B cell (primary cell): ENCODE measurements around the gene SDF2. TPM values are rescaled to one million over a fixed set of nuclear protein-coding genes. Genes with fewer than 3 reads are reported as not detected.

Experiments used
- ATAC-seq: fragments of 200-7000 bp; cut with Tn5 transposase; one replicate; pipeline ENCODE4 v1.10.0; 2021; ENCODE audit warnings: low read depth, mild to moderate bottlenecking, moderate number of reproducible peaks, moderate library complexity
- CTCF ChIA-PET: fragments of 350-600 bp; sonication (Branson Sonifier 250); formaldehyde crosslinking; loops from one replicate; lab custom pipeline; 2021; ENCODE audit warnings: antibody characterized with exemption, inconsistent platforms; lab: Charles Lee
- POLR2A ChIA-PET: fragments of 350-600 bp; sonication (Branson Sonifier 250); formaldehyde crosslinking; loops from one replicate; lab custom pipeline; 2021; ENCODE audit warnings: antibody characterized with exemption; lab: Charles Lee
- DNase-seq: peaks from one replicate; pipeline ENCODE4 v3.0.0; 2013
- H2AFZ ChIP-seq: 2 replicates; pipeline ENCODE4 v1.6.1; 2012; ENCODE audit warnings: mild to moderate bottlenecking, low read depth, low read length; ENCODE audit not compliant: insufficient read depth, poor library complexity, severe bottlenecking
- H3K27ac ChIP-seq, 2 donors: 1 replicate in 1 of 2; 2 replicates in 1 of 2; pipeline ENCODE4 v1.5.1; 2012 to 2013; ENCODE audit warnings: low read length in 2 of 2, mild to moderate bottlenecking in 2 of 2, moderate library complexity in 1 of 2
- H3K27me3 ChIP-seq, 4 experiments: fragments of 200-600 bp in 1 of 4; sonication (generic) in 1 of 4; replicated peaks in 1 of 4; 1 replicate in 2 of 4; 2 replicates in 2 of 4; pipeline versions ENCODE4 v1.6.1 to v1.7.0; 2013 to 2016; ENCODE audit warnings: low read length in 3 of 4, mild to moderate bottlenecking in 2 of 4, mixed read lengths in 1 of 4, moderate library complexity in 1 of 4; ENCODE audit not compliant: insufficient read depth in 4 of 4, control insufficient read depth in 3 of 4; ENCODE audit errors: control extremely low read depth in 1 of 4
- H3K36me3 ChIP-seq, 2 experiments: replicated peaks in 1 of 2; 1 replicate in 1 of 2; 2 replicates in 1 of 2; pipeline versions ENCODE4 v1.6.1 to v1.7.1; 2013; ENCODE audit warnings: low read length in 1 of 2; ENCODE audit not compliant: insufficient read depth in 2 of 2, control insufficient read depth in 1 of 2; ENCODE audit errors: control extremely low read depth in 1 of 2, extremely low read depth in 1 of 2
- H3K4me1 ChIP-seq, 2 donors: fragments of 200-600 bp in 1 of 2; sonication (generic) in 1 of 2; 1 replicate in 1 of 2; 2 replicates in 1 of 2; pipeline versions ENCODE4 v1.5.1 to v1.6.1; 2013 to 2017; ENCODE audit warnings: low read length in 2 of 2; ENCODE audit not compliant: control insufficient read depth in 2 of 2, insufficient read depth in 2 of 2
- H3K4me2 ChIP-seq: replicated peaks from 2 replicates; pipeline ENCODE3; 2012; ENCODE audit warnings: mild to moderate bottlenecking, low read depth, low read length; ENCODE audit not compliant: poor library complexity, severe bottlenecking
- H3K4me3 ChIP-seq, 5 experiments: fragments of 200-600 bp in 1 of 5; sonication (generic) in 1 of 5; 1 replicate in 3 of 5; 2 replicates in 2 of 5; pipeline versions ENCODE4 v1.5.1 to v1.7.0; 2011 to 2016; ENCODE audit warnings: low read length in 4 of 5, mild to moderate bottlenecking in 4 of 5, low read depth in 2 of 5, control low read depth in 1 of 5, moderate library complexity in 1 of 5; ENCODE audit not compliant: insufficient read depth in 1 of 5; ENCODE audit errors: control extremely low read depth in 1 of 5, extremely low read depth in 1 of 5
- H3K79me2 ChIP-seq: fragments of 200-600 bp; sonication (generic); one replicate; pipeline ENCODE4 v1.6.0; 2016; ENCODE audit warnings: low read length; ENCODE audit not compliant: control insufficient read depth, insufficient read depth
- H3K9ac ChIP-seq: fragments of 200-600 bp; sonication (generic); 2 replicates; pipeline ENCODE4 v1.6.1; 2017; ENCODE audit warnings: mild to moderate bottlenecking, low read length, moderate library complexity
- H3K9me3 ChIP-seq, 3 donors: one replicate each; pipeline versions ENCODE4 v1.6.1 to v1.7.1; 2013; ENCODE audit warnings: low read length in 2 of 3; ENCODE audit not compliant: control insufficient read depth in 2 of 3, insufficient read depth in 1 of 3; ENCODE audit errors: control extremely low read depth in 1 of 3
- H4K20me1 ChIP-seq: 2 replicates; pipeline ENCODE4 v1.6.0; 2012; ENCODE audit warnings: mild to moderate bottlenecking, low read length; ENCODE audit not compliant: insufficient read depth, control insufficient read depth, poor library complexity, severe bottlenecking
- H3K27ac Mint-ChIP-seq: one replicate; pipeline ENCODE4 v1.8.0; 2021; ENCODE audit warnings: mixed read lengths
- H3K27me3 Mint-ChIP-seq: one replicate; pipeline ENCODE4 v1.8.0; 2021; ENCODE audit warnings: mixed read lengths
- H3K4me1 Mint-ChIP-seq: one replicate; pipeline ENCODE4 v1.8.0; 2021; ENCODE audit warnings: mixed read lengths
- H3K4me3 Mint-ChIP-seq: one replicate; pipeline ENCODE4 v1.8.0; 2021; ENCODE audit warnings: mixed read lengths
- H3K9me3 Mint-ChIP-seq: one replicate; pipeline ENCODE4 v1.8.0; 2022; ENCODE audit warnings: mixed read lengths; ENCODE audit not compliant: insufficient read depth
- CTCF ChIP-seq: fragments of 200-600 bp; IDR thresholded peaks from one replicate; pipeline ENCODE4 v1.8.0; 2022; ENCODE audit warnings: antibody characterized with exemption, mild to moderate bottlenecking
- EZH2 ChIP-seq: IDR thresholded peaks from 2 replicates; pipeline ENCODE4 v1.6.1; 2012; ENCODE audit warnings: borderline replicate concordance, low read depth, mild to moderate bottlenecking, moderate library complexity, low read length; ENCODE audit not compliant: insufficient read depth, poor library complexity, severe bottlenecking
- WGBS: methylation state at CpG from one replicate; pipeline ENCODE4 v1.1.5; 2013; ENCODE audit warnings: missing lambda C conversion rate; ENCODE audit not compliant: insufficient coverage; 5-methylcytosine and 5-hydroxymethylcytosine counted together
- intact Hi-C: fragments of 100-400 bp; cut with micrococcal nuclease; formaldehyde crosslinking; loops from one replicate; pipeline ENCODE4 v1.10.0; 2022
- polyA plus RNA-seq: library from polyadenylated mRNA; depleted of rRNA; stranded (reverse); fragments of >200 nt; gene quantifications from 2 replicates; pipeline ENCODE4 v1.2.3, GENCODE V29; 2012
- total RNA-seq, 2 donors: library from RNA; stranded (reverse); fragments of 120-200 nt in 1 of 2; gene quantifications; 1 replicate in 1 of 2; 2 replicates in 1 of 2; pipeline versions ENCODE4 v1.2.3 to v1.2.4, GENCODE V29; 2013 to 2022

Gene SDF2
- total and polyA plus RNA-seq, 2 donors (not counting 1 experiment from before 2014, with no cell fraction given) = 32.6 to 40.4 TPM

DNA sequence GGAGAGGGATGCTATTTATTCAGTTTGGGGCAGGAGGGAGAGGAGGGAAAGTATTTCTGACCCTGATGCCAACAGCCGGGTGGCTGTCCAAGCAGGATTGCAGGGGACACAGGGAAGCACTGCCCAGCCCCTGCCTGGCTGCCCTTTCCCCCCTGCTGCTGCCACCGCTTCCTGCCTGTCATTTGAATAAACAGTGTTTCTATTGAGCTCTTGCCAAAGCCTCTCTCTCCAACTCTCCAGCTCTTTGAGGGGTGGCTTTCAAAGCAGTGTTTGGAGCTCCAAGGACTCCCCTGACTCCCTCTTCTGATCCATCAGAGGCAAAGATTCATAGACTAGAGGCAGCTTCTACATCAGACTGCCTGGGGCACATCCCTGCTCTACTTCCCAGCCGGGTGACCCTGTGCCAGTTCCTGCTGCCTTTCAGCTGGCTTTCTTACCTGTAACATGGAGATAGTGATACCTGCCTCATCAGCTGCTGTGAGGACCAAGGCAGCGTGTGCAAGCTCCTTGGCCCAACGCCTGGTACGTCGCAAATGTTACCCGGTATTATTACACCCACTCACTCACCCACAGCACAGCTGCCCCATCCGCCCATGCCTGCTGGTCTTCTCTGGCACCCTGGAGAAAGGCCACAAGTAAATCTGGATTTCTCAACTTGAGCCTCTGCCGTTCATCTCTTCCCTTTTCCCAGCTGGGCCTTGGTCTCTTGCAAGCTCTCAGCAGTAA is 40.5 kb upstream of the SDF2 start:
- no peaks in the 10 kb centered on the region for H3K79me2 ChIP-seq
- H3K4me3 ChIP-seq = no peak overlapping the region
- Mint-ChIP-seq H3K9me3 (no peaks in the 10 kb centered on the region), H3K4me3 (no peak overlapping the region), H3K27me3 (no peaks in the 10 kb centered on the region), H3K4me1 (no peaks in the 10 kb centered on the region), H3K27ac (peak overlapping the region; percentile 24)
- ChIA-PET CTCF (no interaction called here), POLR2A (interaction anchor here (1.0 kb wide), 1 partner anchor 9 kb away, joined by 3 read pairs; the partner anchor contains the start of gene PROCA1)
- no peaks in the 10 kb centered on the region for H4K20me1 ChIP-seq
- no peaks in the 10 kb centered on the region for H3K9me3 ChIP-seq
- H2AFZ ChIP-seq = no peak overlapping the region
- ATAC-seq (no peak), DNase-seq (no peak)
- H3K36me3 ChIP-seq = peaks cover 4 to 67% of the 10 kb centered on the region in 2 experiments
- TF ChIP-seq EZH2 (no peak), CTCF (no peak)
- H3K4me2 ChIP-seq = no peak overlapping the region
- H3K27me3 ChIP-seq = no peaks in the 10 kb centered on the region
- no peak overlapping the region for H3K27ac ChIP-seq
- 93% methylated on average over 10 of the region's 10 CpGs for WGBS
- no peak overlapping the region for H3K9ac ChIP-seq
- intact Hi-C loops = no loop called here
- H3K4me1 ChIP-seq = no peaks in the 10 kb centered on the region

GRCh38 chr17:28700830-28701492 is 39.3 kb upstream of the SDF2 start:
- no peak overlapping the region for H3K27ac ChIP-seq
- no peaks in the 10 kb centered on the region for H3K4me1 Mint-ChIP-seq
- intact Hi-C loops = no loop called here
- POLR2A ChIA-PET = no interaction called here
- no peaks in the 10 kb centered on the region for H3K27me3 ChIP-seq
- 97% methylated on average over 9 of the region's 10 CpGs for WGBS
- TF ChIP-seq EZH2 (no peak), CTCF (no peak)
- H4K20me1 ChIP-seq = no peaks in the 10 kb centered on the region
- no peak overlapping the region for H3K4me3 ChIP-seq
- H3K4me1 ChIP-seq = no peaks in the 10 kb centered on the region
- no peak overlapping the region for H3K4me2 ChIP-seq
- no peaks in the 10 kb centered on the region for H3K79me2 ChIP-seq
- H3K9me3 Mint-ChIP-seq = no peaks in the 10 kb centered on the region
- no peak overlapping the region for H2AFZ ChIP-seq
- no peak for DNase-seq
- no peak overlapping the region for H3K27ac Mint-ChIP-seq
- H3K27me3 Mint-ChIP-seq = no peaks in the 10 kb centered on the region
- H3K36me3 ChIP-seq = peaks cover 4 to 78% of the 10 kb centered on the region in 2 experiments
- no peak for ATAC-seq
- H3K4me3 Mint-ChIP-seq = no peak overlapping the region
- no peak overlapping the region for H3K9ac ChIP-seq
- CTCF ChIA-PET = no interaction called here
- no peaks in the 10 kb centered on the region for H3K9me3 ChIP-seq
